Measurements from ENCODE around the gene BSN. TPM values are rescaled to one million over a fixed set of nuclear protein-coding genes. Genes with fewer than 3 reads are reported as not detected.

BSN gene
- total and polyA plus RNA-seq, 2 donors (not counting 1 experiment from before 2014, with no cell fraction given), result 0.03 to 0.20 TPM

DNA sequence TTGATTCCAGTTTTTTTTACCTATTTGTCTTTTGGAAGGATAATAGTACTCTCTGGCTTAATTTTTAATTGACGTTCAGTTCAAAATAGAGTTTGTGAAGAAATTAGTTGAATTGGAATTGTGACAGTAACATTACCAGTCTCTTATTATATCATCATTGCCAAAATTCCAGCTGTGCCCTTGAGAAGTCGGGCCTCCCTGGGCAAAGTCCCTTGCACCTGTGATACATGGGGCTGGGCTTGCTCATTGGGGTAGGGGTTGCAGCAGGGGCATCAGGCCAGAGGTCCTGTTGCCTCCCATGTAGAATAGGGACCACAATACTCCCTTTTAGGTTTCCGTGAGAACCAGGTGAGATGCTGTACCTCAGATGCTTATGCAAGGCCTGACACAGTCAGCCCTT is 92.0 kb downstream of the BSN start:
- ChIA-PET CTCF (no interaction called here), POLR2A (no interaction called here)
- WGBS (ENCODE audit: insufficient coverage), result 90% methylated on average over 2 of the region's 3 CpGs
- no peak overlapping the region for H3K27ac Mint-ChIP-seq
- H3K27me3 ChIP-seq (replicated peaks in 1 of 4; ENCODE audit: control extremely low read depth in 1 of 4, control insufficient read depth in 3 of 4, insufficient read depth in 4 of 4, low read length in 3 of 4), result no peaks in the 10 kb centered on the region
- no peaks in the 10 kb centered on the region for H3K4me1 ChIP-seq (ENCODE audit: control insufficient read depth in 2 of 2, insufficient read depth in 2 of 2, low read length in 2 of 2)
- no peaks in the 10 kb centered on the region for H3K4me1 Mint-ChIP-seq
- no peaks in the 10 kb centered on the region for H3K79me2 ChIP-seq (ENCODE audit: control insufficient read depth, insufficient read depth, low read length)
- H3K9me3 Mint-ChIP-seq (ENCODE audit: insufficient read depth), result no peaks in the 10 kb centered on the region
- no peaks in the 10 kb centered on the region for H3K36me3 ChIP-seq (replicated peaks in 1 of 2; ENCODE audit: control extremely low read depth in 1 of 2, control insufficient read depth in 1 of 2, extremely low read depth in 1 of 2, insufficient read depth in 2 of 2, low read length in 1 of 2)
- H3K27ac ChIP-seq (ENCODE audit: low read length in 2 of 2), result no peak overlapping the region
- H3K27me3 Mint-ChIP-seq, result peaks cover 3% of the 10 kb centered on the region
- no peak overlapping the region for H3K9ac ChIP-seq (ENCODE audit: low read length)
- no peak overlapping the region for H3K4me2 ChIP-seq (replicated peaks; ENCODE audit: low read depth, low read length, poor library complexity, severe bottlenecking)
- intact Hi-C loops (cut with micrococcal nuclease), result no loop called here
- H2AFZ ChIP-seq (ENCODE audit: insufficient read depth, low read depth, low read length, poor library complexity, severe bottlenecking), result no peak overlapping the region
- no peak for TF ChIP-seq EZH2 (IDR thresholded peaks at IDR 0.05; ENCODE audit: borderline replicate concordance, insufficient read depth, low read depth, low read length, poor library complexity, severe bottlenecking)
- TF ChIP-seq, protein P1, sequence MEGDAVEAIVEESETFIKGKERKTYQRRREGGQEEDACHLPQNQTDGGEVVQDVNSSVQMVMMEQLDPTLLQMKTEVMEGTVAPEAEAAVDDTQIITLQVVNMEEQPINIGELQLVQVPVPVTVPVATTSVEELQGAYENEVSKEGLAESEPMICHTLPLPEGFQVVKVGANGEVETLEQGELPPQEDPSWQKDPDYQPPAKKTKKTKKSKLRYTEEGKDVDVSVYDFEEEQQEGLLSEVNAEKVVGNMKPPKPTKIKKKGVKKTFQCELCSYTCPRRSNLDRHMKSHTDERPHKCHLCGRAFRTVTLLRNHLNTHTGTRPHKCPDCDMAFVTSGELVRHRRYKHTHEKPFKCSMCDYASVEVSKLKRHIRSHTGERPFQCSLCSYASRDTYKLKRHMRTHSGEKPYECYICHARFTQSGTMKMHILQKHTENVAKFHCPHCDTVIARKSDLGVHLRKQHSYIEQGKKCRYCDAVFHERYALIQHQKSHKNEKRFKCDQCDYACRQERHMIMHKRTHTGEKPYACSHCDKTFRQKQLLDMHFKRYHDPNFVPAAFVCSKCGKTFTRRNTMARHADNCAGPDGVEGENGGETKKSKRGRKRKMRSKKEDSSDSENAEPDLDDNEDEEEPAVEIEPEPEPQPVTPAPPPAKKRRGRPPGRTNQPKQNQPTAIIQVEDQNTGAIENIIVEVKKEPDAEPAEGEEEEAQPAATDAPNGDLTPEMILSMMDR (IDR thresholded peaks at IDR 0.05), result no peak
- H3K9me3 ChIP-seq (ENCODE audit: control extremely low read depth in 1 of 3, control insufficient read depth in 2 of 3, insufficient read depth in 1 of 3, low read length in 2 of 3), result no peaks in the 10 kb centered on the region
- ATAC-seq (ENCODE audit: low read depth) (no peak), DNase-seq (no peak)
- H4K20me1 ChIP-seq (ENCODE audit: control insufficient read depth, insufficient read depth, low read length, poor library complexity, severe bottlenecking), result no peaks in the 10 kb centered on the region
- H3K4me3 Mint-ChIP-seq, result no peak overlapping the region
- H3K4me3 ChIP-seq (ENCODE audit: control extremely low read depth in 1 of 5, extremely low read depth in 1 of 5, insufficient read depth in 1 of 5, low read depth in 2 of 5, low read length in 4 of 5), result no peak overlapping the region

DNA sequence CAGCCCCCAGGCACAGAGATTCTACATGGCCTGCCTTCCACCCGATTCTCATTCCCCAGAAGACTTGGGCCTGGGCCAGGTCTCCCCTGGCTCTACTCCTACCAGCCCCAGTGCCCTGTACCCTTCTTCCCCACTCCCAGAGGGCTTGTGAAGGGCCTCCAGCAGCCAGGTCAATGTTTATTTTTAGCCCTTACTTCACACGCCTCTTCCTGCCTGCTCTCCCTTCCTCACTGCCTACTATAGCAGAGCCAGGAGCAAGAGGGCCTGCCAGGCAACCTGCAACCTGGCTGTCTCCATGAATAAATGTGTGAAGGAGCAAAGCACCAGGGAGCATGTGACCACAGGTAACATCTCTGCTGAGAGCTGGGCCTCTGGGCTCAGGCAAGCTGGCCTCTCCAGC is 93.5 kb downstream of the BSN start:
- H3K27ac ChIP-seq (ENCODE audit: low read length in 2 of 2), result no peak overlapping the region
- Mint-ChIP-seq H3K4me3 (no peak overlapping the region), H3K27ac (no peak overlapping the region), H3K9me3 (ENCODE audit: insufficient read depth) (no peaks in the 10 kb centered on the region), H3K4me1 (no peaks in the 10 kb centered on the region), H3K27me3 (peaks cover 3% of the 10 kb centered on the region)
- no peaks in the 10 kb centered on the region for H3K4me1 ChIP-seq (ENCODE audit: control insufficient read depth in 2 of 2, insufficient read depth in 2 of 2, low read length in 2 of 2)
- POLR2A ChIA-PET, result no interaction called here
- ATAC-seq (ENCODE audit: low read depth) (no peak), DNase-seq (no peak)
- no peak overlapping the region for H3K4me3 ChIP-seq (ENCODE audit: control extremely low read depth in 1 of 5, extremely low read depth in 1 of 5, insufficient read depth in 1 of 5, low read depth in 2 of 5, low read length in 4 of 5)
- H3K27me3 ChIP-seq (replicated peaks in 1 of 4; ENCODE audit: control extremely low read depth in 1 of 4, control insufficient read depth in 3 of 4, insufficient read depth in 4 of 4, low read length in 3 of 4), result no peaks in the 10 kb centered on the region
- 100% methylated on average over 1 of the region's 2 CpGs for WGBS (ENCODE audit: insufficient coverage)
- H3K9me3 ChIP-seq (ENCODE audit: control extremely low read depth in 1 of 3, control insufficient read depth in 2 of 3, insufficient read depth in 1 of 3, low read length in 2 of 3), result no peaks in the 10 kb centered on the region
- intact Hi-C loops (cut with micrococcal nuclease), result no loop called here
- H3K36me3 ChIP-seq (replicated peaks in 1 of 2; ENCODE audit: control extremely low read depth in 1 of 2, control insufficient read depth in 1 of 2, extremely low read depth in 1 of 2, insufficient read depth in 2 of 2, low read length in 1 of 2), result no peaks in the 10 kb centered on the region
- H3K9ac ChIP-seq (ENCODE audit: low read length), result no peak overlapping the region
- no peak overlapping the region for H3K4me2 ChIP-seq (replicated peaks; ENCODE audit: low read depth, low read length, poor library complexity, severe bottlenecking)
- TF ChIP-seq, protein P1 (IDR thresholded peaks at IDR 0.05), result no peak
- TF ChIP-seq EZH2 (IDR thresholded peaks at IDR 0.05; ENCODE audit: borderline replicate concordance, insufficient read depth, low read depth, low read length, poor library complexity, severe bottlenecking), result no peak
- no peak overlapping the region for H2AFZ ChIP-seq (ENCODE audit: insufficient read depth, low read depth, low read length, poor library complexity, severe bottlenecking)
- H3K79me2 ChIP-seq (ENCODE audit: control insufficient read depth, insufficient read depth, low read length), result no peaks in the 10 kb centered on the region
- H4K20me1 ChIP-seq (ENCODE audit: control insufficient read depth, insufficient read depth, low read length, poor library complexity, severe bottlenecking), result no peaks in the 10 kb centered on the region
- CTCF ChIA-PET, result no interaction called here
